ENCODE data around the gene ASTN2.
"Not testable (repeated sequence)": the region's sequence is repeated elsewhere in the genome, so short reads cannot be mapped to it uniquely, and the experiment has no call there.

The ASTN2 gene

GRCh38 chr9:116875576-116875975 lies 539.3 kb downstream of the ASTN2 start:
- DNase-seq (ENCODE audit: low read depth): no peak
- H3K4me3 ChIP-seq (ENCODE audit: low read depth, low read length): no peak overlapping the region

GRCh38 chr9:116873937-116874914 lies 540.6 kb downstream of the ASTN2 start:
- DNase-seq (ENCODE audit: low read depth): no peak
- no peak overlapping the region for H3K4me3 ChIP-seq (ENCODE audit: low read depth, low read length)

GRCh38 chr9:116873491-116873890 lies 541.4 kb downstream of the ASTN2 start:
- no peak for DNase-seq (ENCODE audit: low read depth)
- H3K4me3 ChIP-seq (ENCODE audit: low read depth, low read length): no peak overlapping the region

GRCh38 chr9:116870566-116870965 lies 544.3 kb downstream of the ASTN2 start:
- H3K4me3 ChIP-seq (ENCODE audit: low read depth, low read length): no peak overlapping the region
- DNase-seq (ENCODE audit: low read depth): no peak

GRCh38 chr9:116868201-116868600 lies 546.7 kb downstream of the ASTN2 start:
- H3K4me3 ChIP-seq (ENCODE audit: low read depth, low read length): no peak overlapping the region
- DNase-seq (ENCODE audit: low read depth): no peak

GRCh38 chr9:116861321-116861720 lies 553.5 kb downstream of the ASTN2 start:
- no peak for DNase-seq (ENCODE audit: low read depth)
- H3K4me3 ChIP-seq (ENCODE audit: low read depth, low read length): no peak overlapping the region

- peak; percentile 18 for DNase-seq (ENCODE audit: low read depth)
- no peak overlapping the region for H3K4me3 ChIP-seq (ENCODE audit: low read depth, low read length)
Observed at GRCh38 chr9:116860509-116861120, 554.2 kb downstream of the ASTN2 start.

- H3K4me3 ChIP-seq (ENCODE audit: low read depth, low read length): no peak overlapping the region
- DNase-seq (ENCODE audit: low read depth): no peak
Observed at GRCh38 chr9:116859763-116860162, 555.1 kb downstream of the ASTN2 start.

- H3K4me3 ChIP-seq (ENCODE audit: low read depth, low read length): no peak overlapping the region
- DNase-seq (ENCODE audit: low read depth): no peak
Observed at GRCh38 chr9:116857321-116857720, 557.5 kb downstream of the ASTN2 start.

GRCh38 chr9:116855881-116856662 lies 558.8 kb downstream of the ASTN2 start:
- H3K4me3 ChIP-seq (ENCODE audit: low read depth, low read length): no peak overlapping the region
- DNase-seq (ENCODE audit: low read depth): no peak

- H3K4me3 ChIP-seq (ENCODE audit: low read depth, low read length): no peak overlapping the region
- DNase-seq (ENCODE audit: low read depth): no peak
Observed at GRCh38 chr9:116849721-116850120, 565.1 kb downstream of the ASTN2 start.

- no peak overlapping the region for H3K4me3 ChIP-seq (ENCODE audit: low read depth, low read length)
- no peak for DNase-seq (ENCODE audit: low read depth)
Observed at GRCh38 chr9:116844621-116845020, 570.2 kb downstream of the ASTN2 start.

- DNase-seq (ENCODE audit: low read depth): no peak
- H3K4me3 ChIP-seq (ENCODE audit: low read depth, low read length): no peak overlapping the region
Observed at GRCh38 chr9:116843863-116844620, 570.8 kb downstream of the ASTN2 start.

GRCh38 chr9:116842658-116843057 lies 572.2 kb downstream of the ASTN2 start:
- no peak overlapping the region for H3K4me3 ChIP-seq (ENCODE audit: low read depth, low read length)

GRCh38 chr9:116838468-116838867 lies 576.4 kb downstream of the ASTN2 start:
- DNase-seq (ENCODE audit: low read depth); H3K4me3 ChIP-seq (ENCODE audit: low read depth, low read length): not testable (repeated sequence)

More at GRCh38 chr9:116842658-116843057, 572.2 kb downstream of the ASTN2 start:
- DNase-seq (ENCODE audit: low read depth): no peak

- H3K4me3 ChIP-seq (ENCODE audit: low read depth, low read length): no peak overlapping the region
- DNase-seq (ENCODE audit: low read depth): no peak
Observed at GRCh38 chr9:116837018-116837989, 577.6 kb downstream of the ASTN2 start.

GRCh38 chr9:116830321-116830720 lies 584.5 kb downstream of the ASTN2 start:
- DNase-seq (ENCODE audit: low read depth): not testable (repeated sequence)

GRCh38 chr9:116821633-116822229 lies 593.1 kb downstream of the ASTN2 start:
- DNase-seq (ENCODE audit: low read depth): no peak
- no peak overlapping the region for H3K4me3 ChIP-seq (ENCODE audit: low read depth, low read length)

More at GRCh38 chr9:116830321-116830720, 584.5 kb downstream of the ASTN2 start:
- H3K4me3 ChIP-seq (ENCODE audit: low read depth, low read length): not testable (repeated sequence)
